ENCODE data around the gene KMT2C. TPM values are rescaled to one million over a fixed set of nuclear protein-coding genes. Genes with fewer than 3 reads are reported as not detected.

The KMT2C gene
- total RNA-seq, 2 experiments from 2014 or later = 47.5 to 105 TPM

GRCh38 chr7:152313831-152314604 is 121.8 kb downstream of the KMT2C start:
- H2AFZ ChIP-seq (ENCODE audit: low read length) = no peak overlapping the region
- intact Hi-C loops (cut with micrococcal nuclease; ENCODE audit: unreplicated experiment) = no loop called here

GRCh38 chr7:152313217-152313616 is 122.6 kb downstream of the KMT2C start:
- POLR2A ChIA-PET = interaction anchor here (0.9 to 4.3 kb wide), 6 partner anchors 9 to 29 kb away, joined by 3 to 22 read pairs (median 4); no protein-coding TSS in a partner anchor

More at GRCh38 chr7:152313831-152314604, 121.8 kb downstream of the KMT2C start:
- CTCF ChIA-PET (ENCODE audit: unreplicated experiment) = no interaction called here
- no peak overlapping the region for H3K27ac ChIP-seq (ENCODE audit: low read depth, low read length, poor library complexity, severe bottlenecking)
- H3K36me3 ChIP-seq (ENCODE audit: insufficient read depth, low read length) = peaks cover 59% of the 10 kb centered on the region
- BruUV-seq (replicated peaks) = no TSS peak
- no peak overlapping the region for H3K4me2 ChIP-seq (ENCODE audit: low read length)
- POLR2A ChIA-PET = interaction anchor here (0.6 to 4.3 kb wide), 7 partner anchors 10 to 32 kb away, joined by 3 to 22 read pairs (median 4); no protein-coding TSS in a partner anchor
- TF ChIP-seq CTCF (conservative IDR thresholded peaks at IDR 0.05; ENCODE audit: low read length) (no peak), EZH2phosphoT487 (IDR thresholded peaks at IDR 0.05; ENCODE audit: borderline replicate concordance, low read depth, low read length) (no peak)
- no peak for DNase-seq (ENCODE audit: low spot score)
- peaks cover 10% of the 10 kb centered on the region for H3K4me1 ChIP-seq (ENCODE audit: insufficient read depth, low read length, poor library complexity, severe bottlenecking)
- H3K9me2 ChIP-seq (ENCODE audit: insufficient read depth, low read length) = no peaks in the 10 kb centered on the region
- no peaks in the 10 kb centered on the region for H4K20me1 ChIP-seq (ENCODE audit: insufficient read depth, low read length)
- peaks cover 52% of the 10 kb centered on the region; the same call in 1 of the 2 replicates for H3K79me2 ChIP-seq (ENCODE audit: insufficient read depth, low read depth, low read length)
- H3K9me3 ChIP-seq (ENCODE audit: low read length) = no peaks in the 10 kb centered on the region
- no peak overlapping the region for H3K4me3 ChIP-seq (ENCODE audit: low read depth, low read length, poor library complexity, severe bottlenecking)

More at GRCh38 chr7:152313217-152313616, 122.6 kb downstream of the KMT2C start:
- no peak for DNase-seq (ENCODE audit: low spot score)
- Histone ChIP-seq H3K4me1 (ENCODE audit: insufficient read depth, low read length, poor library complexity, severe bottlenecking) (peaks cover 10% of the 10 kb centered on the region), H3K36me3 (ENCODE audit: insufficient read depth, low read length) (peaks cover 62% of the 10 kb centered on the region), H3K27ac (ENCODE audit: low read depth, low read length, poor library complexity, severe bottlenecking) (no peak overlapping the region), H4K20me1 (ENCODE audit: insufficient read depth, low read length) (no peaks in the 10 kb centered on the region), H2AFZ (ENCODE audit: low read length) (no peak overlapping the region), H3K4me3 (ENCODE audit: low read depth, low read length, poor library complexity, severe bottlenecking) (no peak overlapping the region), H3K4me2 (ENCODE audit: low read length) (no peak overlapping the region), H3K9me3 (ENCODE audit: low read length) (no peaks in the 10 kb centered on the region), H3K79me2 (ENCODE audit: insufficient read depth, low read depth, low read length) (peaks cover 47% of the 10 kb centered on the region; the same call in 1 of the 2 replicates), H3K9me2 (ENCODE audit: insufficient read depth, low read length) (no peaks in the 10 kb centered on the region)
- CTCF ChIA-PET (ENCODE audit: unreplicated experiment) = no interaction called here
- intact Hi-C loops (cut with micrococcal nuclease; ENCODE audit: unreplicated experiment) = no loop called here
- BruUV-seq (replicated peaks) = no TSS peak
- TF ChIP-seq EZH2phosphoT487 (IDR thresholded peaks at IDR 0.05; ENCODE audit: borderline replicate concordance, low read depth, low read length) = no peak
- TF ChIP-seq CTCF (conservative IDR thresholded peaks at IDR 0.05; ENCODE audit: low read length) = no peak

Data from OCI-LY7 (cell line).